HG03139 (cell line): ENCODE measurements around the gene VPS11.
"Not testable (repeated sequence)": the region's sequence is repeated elsewhere in the genome, so short reads cannot be mapped to it uniquely, and the experiment has no call there.

Experiments used
- ATAC-seq: cut with Tn5 transposase; IDR thresholded peaks from one replicate; pipeline ENCODE4 v1.9.1; 2021; ENCODE audit not compliant: unreplicated experiment

The VPS11 gene

DNA sequence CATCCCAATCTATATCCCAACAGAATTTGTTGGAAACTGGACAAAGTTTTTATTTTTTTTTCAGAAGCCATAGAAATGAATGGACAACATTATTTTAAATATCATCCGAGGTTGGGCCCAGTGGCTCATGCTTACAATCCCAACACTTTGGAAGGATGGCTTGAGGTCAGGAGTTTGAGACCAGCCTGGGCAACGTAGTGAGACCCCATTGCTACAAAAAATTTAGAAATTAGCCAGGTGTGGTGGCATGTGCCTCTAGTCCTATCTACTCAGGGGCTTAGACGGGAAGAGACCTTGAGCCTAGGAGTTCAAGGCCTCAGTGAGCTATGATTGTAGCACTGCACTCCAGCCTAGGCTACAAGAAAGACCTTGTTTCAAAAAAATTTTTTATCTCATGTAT is 32.8 kb upstream of the VPS11 start:
- ATAC-seq, result no peak

DNA sequence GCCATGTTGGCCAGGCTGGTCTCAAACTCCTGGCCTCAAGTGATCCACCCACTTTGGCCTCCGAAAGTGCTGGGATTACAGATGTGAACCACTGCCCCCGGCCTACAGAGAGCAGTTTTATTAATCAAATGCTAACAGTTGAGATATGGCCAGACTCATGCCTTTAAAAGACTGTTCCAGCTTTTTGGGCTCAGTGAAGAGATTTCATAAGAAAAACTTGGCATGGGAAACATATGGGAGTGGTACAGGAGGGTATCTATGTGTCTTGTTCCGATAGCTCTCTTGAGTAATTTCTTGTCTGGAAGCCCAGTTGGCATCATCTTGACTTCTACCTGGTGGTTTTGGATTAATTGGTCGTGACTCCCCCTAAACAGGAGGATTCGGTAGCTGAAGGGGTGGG is 28.7 kb upstream of the VPS11 start:
- no peak for ATAC-seq

DNA sequence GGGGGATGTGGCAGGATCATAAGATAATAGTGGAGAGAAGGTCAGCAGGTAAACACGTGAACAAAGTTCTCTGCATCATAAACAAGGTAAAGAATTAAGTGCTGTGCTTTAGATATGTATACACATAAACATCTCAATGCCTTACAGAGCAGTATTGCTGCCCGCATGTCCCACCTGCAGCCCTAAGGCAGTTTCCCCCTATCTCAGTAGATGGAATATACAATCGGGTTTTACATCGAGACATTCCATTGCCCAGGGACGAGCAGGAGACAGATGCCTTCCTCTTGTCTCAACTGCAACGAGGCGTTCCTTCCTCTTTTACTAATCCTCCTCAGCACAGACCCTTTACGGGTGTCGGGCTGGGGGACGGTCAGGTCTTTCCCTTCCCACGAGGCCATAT is 28.1 kb upstream of the VPS11 start:
- not testable (repeated sequence) for ATAC-seq

DNA sequence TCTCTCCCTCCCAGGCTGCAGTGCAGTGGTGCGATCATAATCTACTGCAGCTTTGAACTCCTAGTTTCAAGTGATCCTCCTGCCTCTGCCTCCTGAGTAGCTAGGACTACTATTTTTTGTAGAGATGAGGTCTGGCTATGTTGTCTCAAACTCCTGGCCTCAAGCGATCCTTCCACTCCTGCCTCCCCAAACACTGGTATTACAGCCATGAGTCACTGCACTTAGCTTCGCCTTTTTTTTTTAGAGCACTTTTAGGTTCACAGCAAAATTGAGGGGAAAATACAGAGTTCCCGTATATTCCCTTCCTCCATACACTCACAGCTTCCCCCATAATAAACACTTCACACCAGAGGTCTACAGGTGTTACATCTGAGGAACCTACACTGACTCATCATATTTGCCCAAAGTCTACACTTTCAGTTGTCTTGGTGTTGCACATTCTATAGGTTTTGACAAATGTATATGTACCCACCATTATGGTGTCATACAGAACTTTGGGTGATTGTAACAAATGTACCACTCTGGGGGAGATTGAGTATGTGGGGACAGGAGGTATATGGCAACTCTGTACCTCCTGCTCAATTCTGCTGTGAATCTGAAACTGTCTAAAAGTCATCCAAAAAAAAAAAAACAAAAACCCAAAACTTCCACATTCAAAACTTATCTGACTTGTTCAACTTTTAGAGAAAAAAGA is 25.6 kb upstream of the VPS11 start:
- ATAC-seq, result no peak

DNA sequence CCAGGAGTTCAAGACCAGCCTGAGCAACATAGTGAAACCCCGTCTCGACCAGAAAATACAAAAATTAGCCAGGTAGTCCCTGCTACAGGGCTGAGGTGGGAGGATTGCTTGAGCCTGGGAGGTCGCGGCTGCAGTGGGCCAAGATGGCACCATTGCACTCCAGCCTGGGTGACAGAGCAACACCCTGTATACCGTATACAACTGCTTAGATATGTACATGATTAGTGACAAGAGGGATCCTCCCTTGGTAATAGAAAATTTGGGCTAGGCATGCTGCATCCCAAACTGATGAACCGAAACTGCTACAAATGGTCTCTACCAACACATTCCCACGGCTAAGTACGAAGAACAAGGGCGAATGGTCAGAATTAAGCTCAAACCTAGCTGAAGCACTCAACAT is 24.7 kb upstream of the VPS11 start:
- ATAC-seq, result no peak

DNA sequence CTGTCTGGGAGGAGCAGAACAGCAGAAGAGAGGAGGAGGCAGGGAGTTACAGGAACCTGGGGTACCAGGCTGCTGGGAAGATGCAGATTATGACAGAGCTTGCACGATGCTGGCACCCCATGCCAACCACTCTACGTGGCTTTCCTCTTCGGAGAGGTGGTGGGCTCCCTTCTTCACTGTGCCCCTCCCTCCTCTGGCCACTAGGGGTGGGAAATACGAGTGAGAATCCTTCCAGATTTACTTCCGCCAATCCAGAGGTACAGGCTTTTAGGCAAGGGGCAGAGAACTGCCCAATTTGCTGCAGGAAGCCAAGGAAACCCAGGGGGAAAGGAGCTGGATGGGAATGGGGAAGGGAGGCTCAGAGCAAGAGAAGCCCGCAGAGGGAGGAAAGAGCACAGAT is 22.9 kb upstream of the VPS11 start:
- no peak for ATAC-seq

DNA sequence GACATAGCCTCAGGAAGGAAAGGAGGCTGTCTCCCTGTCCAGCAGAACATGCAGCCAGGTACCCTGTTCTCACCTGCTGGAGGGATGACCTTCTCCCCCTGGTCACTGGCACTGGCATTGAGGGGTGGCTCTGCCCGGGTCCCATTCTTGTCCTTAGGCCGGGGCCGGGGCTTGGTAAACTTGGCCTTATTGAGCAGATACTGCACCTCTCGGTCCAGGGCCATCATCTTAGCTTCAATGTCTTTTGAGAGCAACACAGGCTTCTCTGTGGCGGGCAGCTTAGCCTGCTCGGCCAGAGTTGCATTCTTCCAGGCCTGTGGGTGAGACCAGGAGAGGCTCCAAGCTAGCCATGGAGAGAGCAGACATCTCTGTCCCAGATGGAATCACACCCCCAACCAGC is 21.1 kb upstream of the VPS11 start:
- no peak for ATAC-seq

DNA sequence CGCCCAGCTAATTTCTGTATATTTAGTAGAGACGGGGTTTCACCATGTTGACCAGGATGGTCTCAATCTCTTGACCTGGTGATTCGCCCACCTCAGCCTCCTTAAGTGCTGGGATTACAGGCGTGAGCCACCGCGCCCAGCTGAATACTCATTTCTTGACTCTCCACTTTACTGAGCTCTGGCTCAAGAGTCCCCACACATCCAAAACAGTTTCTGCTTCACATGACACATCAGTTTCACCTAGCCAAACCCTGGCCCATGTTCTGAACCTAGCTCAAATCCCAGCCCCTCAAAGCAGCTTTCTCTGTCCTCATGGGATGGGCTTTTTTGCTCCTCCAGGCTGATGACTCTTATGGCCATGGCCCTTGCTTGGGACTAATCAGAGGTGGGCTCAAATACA is 20.4 kb upstream of the VPS11 start:
- no peak for ATAC-seq

DNA sequence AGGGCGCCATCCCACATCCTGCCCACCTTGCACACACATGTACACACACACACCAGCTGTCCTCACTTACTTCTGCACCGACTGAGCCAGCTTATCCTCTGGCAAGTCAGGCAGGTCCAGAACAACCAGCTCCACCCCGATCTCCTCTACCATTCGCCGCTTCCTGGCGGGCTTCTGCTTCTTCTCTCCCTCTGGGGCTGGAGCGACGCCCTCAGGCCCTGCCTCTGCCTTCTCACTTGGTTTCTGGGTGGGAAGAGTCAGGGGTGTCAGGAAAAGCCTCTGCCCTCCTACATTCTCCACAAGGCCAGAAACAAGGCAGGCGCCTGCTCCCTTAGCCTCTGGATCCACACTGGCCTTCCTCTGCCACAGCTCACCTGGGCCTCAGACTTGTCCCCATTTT is 19.0 kb upstream of the VPS11 start:
- no peak for ATAC-seq

DNA sequence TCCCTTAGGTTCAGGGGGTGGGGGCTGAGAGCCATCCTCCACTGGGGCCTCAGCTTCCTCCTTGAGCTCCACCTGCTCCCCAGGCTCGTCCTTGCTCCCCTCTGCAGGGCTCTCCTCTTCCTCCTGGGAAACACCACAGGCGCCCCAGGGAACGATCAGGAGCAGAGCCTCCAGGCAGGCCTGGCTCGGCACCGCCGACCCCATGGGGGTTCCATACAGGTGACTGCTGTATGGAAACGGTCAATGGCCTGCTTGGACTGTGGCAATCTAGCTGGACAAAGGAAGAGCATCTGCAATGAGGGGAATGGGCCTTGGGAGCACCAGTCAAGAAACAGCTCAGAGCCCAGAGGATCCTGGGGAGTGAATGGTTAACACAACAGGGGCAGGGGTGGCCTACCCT is 18.5 kb upstream of the VPS11 start:
- ATAC-seq, result no peak

DNA sequence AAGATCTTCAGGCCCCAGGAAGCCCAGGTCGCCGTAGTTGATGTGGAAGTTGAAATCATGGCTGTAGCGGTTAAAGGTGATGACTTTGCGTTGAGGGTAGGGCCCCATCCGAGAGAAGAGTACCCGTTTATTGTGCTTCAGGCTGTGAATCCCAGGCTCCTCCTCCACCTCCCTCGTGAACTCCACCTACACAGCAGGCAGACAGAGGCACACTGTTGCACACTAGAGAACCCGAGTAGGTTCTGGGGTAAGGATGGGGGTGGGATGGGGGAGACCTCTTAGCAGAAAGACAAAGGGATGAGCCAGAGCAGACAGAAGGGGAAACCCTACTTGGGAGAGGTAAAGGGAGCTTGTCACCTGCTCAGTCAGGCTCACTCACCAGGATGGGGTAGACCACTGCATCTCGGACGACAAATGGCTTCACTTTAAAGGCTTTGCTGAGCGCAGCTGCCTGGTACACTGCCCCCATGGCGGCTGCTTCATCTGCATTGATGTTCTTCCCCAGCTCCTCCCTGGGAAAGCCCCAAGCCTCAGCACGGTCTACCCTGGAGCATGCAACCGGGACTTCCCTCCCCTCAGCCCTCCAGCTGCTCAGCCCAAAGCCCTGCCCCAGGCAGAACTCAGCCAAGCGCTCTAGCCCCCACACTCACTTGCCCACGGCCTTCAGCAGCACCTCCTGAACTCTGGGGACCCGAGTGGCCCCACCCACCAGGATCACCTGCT is 16.0 kb upstream of the VPS11 start:
- peak; percentile 43 for ATAC-seq

DNA sequence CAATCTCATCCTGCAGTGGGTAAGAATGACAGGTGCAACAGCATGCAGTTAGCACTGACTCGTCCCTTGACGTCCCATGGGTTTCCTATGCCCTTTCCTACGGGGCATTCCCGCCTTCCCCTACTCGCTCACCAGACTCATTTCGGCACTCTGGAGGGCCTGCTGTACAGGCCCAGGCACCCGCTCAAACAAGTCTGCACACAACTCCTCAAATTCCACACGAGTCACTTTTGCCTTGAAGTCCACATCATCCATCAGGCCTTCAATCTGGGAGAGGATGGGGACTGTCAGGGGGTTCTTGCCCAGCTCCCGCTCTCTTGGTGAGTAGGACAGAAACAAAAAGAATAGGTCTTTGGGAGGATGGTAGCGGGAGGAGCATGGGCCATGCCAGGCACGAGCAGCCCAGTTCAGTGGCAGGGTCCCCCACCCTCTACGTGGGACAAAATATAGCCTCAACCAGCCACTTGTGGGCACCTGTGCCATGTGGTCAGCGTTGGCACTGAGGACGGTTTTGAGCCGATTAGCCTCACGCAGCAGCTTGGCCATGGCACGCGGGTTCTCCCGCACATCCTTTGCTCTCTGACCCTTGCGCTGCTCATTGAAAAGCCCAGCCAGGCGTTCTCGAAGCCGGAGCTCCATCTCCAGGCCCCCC is 15.3 kb upstream of the VPS11 start:
- no peak for ATAC-seq

DNA sequence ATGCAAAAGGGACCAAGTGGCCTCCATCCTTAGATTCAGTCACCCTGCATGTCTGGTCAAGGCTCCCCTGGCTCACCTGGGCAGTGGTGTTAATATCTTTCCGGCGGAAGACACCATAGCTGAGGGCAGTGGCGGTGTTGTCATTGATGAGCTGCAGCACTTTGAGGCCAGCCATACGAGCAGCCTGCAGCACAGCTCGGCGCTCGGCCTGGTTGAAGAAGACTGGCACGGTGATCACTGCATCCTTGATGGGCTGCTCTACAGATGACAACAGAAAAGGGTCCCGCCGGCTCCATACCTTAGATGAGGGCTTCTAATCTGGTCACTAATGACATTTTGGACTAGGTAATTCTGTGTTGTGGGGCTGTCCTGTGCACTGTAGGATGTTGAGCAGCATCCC is 13.2 kb upstream of the VPS11 start:
- no peak for ATAC-seq

DNA sequence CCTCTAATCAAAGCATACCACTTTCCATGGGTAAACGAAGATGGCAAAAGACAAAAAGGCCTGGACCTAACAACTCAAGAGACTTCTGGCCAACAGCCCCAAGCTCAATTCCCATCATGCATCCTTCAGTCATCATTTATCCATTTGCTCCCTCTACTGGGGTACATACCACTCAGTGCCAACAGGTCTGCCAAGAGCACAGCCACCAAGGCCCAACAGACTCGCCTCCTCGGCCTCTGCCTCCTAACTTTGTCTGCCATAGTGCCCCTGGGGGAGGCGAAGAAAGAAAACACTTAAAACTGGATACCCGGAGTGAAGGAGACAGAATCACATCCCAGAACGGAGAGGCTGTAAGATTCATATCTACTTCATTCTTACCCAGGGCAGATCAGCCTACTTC is 11.7 kb upstream of the VPS11 start:
- ATAC-seq, result no peak

DNA sequence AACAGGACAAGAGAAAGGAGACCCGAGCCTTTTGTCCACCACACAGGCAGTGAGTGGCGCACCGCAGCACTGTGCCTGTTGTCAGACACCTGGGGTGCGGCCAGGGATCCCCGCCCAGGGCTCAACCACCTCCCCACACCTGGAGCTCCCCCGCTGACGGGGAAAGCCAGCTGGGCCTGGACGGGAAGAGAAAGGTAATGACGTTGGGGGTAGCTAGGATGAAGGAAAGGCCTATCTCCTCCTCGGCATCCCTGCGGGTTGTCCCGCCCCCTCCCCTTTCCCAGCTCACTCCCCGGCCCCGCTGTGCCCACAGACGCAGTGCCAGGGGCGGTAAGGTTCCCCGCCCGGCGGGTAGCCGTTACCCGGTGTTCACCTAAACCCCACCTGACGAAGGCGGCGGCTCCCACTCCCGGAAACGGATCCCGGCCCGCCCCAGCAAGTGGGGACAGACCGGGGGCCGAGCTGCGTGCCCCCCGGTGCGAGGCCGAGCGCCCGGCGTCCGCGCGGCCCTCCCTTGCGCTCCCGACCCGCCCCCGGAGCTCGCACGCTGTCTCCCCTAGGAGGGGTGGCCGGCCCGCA is 11.1 kb upstream of the VPS11 start:
- peak; percentile 15 for ATAC-seq

DNA sequence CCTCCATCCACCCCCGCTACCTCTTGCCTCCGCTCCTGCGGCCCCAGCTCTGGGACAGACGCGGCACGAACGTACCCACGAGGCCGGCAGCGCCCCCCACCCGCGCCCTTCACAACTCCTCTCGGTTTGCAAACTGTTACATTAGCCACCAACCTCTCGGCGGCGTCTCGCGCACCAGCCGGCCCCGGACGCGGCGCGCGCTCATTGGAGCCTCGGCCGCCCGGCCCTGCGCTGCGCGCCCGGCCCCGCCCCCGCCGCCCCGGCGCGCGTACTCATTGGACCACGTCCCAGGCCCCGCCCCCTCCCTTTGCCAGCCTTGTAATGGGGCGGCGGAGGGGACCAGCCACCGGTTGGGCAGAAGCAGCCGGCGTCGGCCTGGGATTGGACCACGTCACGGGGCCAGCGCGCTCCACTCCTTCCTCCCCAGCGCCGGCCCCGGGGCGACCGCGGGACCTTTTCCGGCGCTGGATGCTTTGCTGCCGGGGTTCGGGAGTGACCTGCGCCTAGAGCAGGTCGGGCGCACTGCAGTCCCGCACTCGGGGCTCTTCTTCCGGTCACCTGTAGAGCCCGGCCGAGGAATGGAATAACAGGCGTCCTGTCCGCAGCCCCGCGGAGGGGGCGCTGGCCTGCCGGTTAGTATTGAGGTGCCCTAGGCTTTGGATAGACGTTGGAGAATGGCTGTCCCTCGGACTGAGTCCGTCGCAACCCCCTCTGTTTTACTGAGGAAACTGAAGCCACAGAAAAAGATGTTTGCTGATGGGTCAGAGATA is 10.4 kb upstream of the VPS11 start, which contains the start of gene HYOU1:
Gene HYOU1 (minus strand): TSS at position 206 of the 770 bp plus-strand sequence. CDS start 1,045 bp downstream, outside the sequence.
- ATAC-seq, result peak; percentile 87

DNA sequence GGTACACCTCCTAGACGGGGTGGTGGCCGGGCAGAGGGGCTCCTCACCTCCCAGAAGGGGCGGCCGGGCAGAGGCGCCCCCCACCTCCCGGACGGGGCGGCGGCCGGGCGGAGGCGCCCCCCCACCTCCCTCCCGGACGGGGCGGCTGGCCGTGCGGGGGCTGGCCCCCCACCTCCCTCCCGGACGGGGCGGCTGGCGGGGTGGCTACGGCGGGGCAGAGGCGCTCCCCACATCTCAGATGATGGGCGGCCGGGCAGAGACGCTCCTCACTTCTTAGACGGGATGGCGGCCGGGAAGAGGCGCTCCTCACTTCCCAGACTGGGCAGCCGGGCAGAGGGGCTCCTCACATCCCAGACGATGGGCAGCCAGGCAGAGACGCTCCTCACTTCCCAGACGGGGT is 8.5 kb upstream of the VPS11 start:
- not testable (repeated sequence) for ATAC-seq

DNA sequence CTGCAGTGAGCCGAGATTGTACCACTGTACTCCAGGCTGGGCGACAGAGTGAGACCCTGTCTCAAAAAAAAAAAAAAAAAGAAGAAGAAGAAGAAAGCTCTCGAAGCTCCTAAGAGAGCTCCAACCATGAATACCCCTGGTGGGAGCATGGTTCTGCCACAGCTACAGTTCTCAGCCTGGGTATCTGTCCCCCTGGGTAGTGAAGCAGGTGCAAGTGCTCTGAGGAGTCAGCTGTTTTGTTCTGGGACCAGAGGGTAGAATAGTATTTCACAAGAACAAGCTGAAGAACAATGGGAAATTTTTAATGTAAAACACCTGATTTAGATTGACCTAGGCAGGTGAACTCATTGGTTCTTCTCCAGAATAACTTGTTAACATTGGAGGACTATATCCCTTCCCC is 6.4 kb upstream of the VPS11 start:
- no peak for ATAC-seq

DNA sequence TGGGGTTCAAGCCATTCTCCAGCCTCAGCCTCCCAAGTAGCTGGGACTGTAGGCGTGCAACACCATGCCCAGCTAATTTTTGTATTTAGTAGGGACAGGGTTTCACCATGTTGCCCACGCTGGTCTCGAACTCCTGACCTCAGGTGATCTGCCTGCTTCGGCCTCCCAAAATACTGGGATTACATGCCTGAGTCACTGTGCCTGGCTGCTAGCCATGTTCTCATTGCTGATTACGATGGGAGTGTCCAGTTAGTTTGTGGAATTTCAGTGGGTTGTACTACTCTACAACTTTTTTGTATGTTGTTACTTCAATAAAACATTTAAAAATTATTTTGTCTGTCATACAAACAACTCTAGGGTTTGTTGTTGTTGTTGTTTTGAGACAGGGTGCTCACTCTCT is 4.8 kb upstream of the VPS11 start:
- no peak for ATAC-seq

DNA sequence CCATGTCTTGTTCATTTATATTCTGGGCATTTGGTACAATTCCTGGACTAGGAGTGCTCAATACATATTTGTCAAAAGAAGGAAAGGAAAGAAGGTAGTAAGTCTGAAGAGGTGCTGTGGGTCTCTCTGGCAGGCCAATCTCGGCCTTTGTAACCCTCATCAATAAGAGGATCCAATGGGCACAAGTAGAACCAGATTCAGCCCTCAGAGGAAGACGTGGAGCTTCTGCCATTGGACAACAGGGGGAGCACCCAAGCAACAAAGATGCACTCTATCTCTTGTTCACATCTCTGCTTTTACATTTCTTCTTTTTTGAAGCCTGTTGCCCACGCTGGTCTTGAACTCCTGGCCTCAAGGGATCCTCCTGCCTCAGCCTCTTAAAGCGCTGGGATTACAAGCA is 2.2 kb upstream of the VPS11 start:
- ATAC-seq, result no peak

DNA sequence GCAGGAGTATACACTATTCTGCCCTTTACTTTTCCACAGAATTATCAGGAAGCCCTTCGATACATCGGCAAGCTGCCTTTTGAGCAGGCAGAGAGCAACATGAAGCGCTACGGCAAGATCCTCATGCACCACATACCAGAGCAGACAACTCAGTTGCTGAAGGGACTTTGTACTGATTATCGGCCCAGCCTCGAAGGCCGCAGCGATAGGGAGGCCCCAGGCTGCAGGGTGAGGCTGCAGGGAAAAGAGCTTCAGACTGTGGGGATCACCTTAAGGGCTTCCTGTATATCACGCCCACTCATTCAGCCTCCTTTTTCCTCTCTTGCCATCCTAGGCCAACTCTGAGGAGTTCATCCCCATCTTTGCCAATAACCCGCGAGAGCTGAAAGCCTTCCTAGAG is 10.2 kb downstream of the VPS11 start:
- no peak for ATAC-seq
